Suprapubic skin (tissue), 4 donors: ENCODE results near the gene PKM.

Experiments used
- POLR2A ChIP-seq, 2 donors: fragments of 450-650 bp; IDR thresholded peaks; one replicate each; pipeline ENCODE4 v1.6.1; 2017; ENCODE audit warnings: antibody characterized with exemption in 2 of 2, mild to moderate bottlenecking in 2 of 2, moderate library complexity in 2 of 2
- POLR2AphosphoS5 ChIP-seq, 3 donors: sonication (generic); formaldehyde crosslinking; IDR thresholded peaks; one replicate each; pipeline ENCODE4 v1.6.1; 2017; ENCODE audit warnings: antibody characterized with exemption in 3 of 3
- TF ChIP-seq, protein P1 (sequence below), 2 donors: fragments of 200-600 bp in 1 of 2; fragments of 450-650 bp in 1 of 2; sonication (generic) in 1 of 2; IDR thresholded peaks; one replicate each; pipeline ENCODE4 v1.5.1; 2016 to 2019; ENCODE audit warnings: antibody characterized with exemption in 2 of 2, mild to moderate bottlenecking in 1 of 2, moderate library complexity in 1 of 2

DNA sequence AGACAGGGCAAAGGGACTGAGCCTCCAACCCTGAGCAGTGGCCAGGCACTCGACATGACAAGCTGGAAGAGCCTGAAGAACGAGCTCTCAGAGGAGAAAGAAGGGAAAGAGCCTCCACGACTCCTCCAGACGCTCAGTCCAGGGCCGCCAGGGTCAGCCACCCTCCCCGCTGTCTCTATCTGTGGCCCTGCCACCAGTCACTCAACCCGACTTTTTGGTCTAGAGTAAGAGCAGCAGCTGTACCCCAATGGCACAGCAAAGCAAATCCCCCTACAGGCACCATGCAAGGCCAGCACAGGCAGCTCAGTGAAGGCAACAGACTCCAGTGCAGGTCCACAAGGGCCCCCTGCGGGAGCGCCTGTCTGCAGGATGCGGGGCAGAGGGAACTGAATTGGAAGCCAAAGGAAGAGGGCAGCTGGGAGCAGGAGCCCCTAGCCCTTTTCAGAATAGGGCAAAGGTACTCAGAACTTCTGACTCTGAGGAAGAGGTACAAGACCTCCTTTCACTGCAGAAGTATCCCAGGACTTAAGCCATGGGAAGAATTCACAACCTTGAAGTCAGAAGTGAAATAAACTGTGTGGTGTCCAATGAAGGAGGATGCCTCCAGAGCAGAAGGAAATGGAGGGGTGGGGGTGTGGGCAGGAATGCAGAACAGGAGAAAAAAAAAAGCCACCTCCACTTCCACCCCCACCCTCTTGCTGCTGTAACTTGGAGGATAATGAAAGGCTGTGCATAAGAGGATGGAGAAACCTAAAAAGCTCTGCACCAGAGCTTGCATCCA, 24.9 kb downstream of the PKM start:
- TF ChIP-seq, protein P1, sequence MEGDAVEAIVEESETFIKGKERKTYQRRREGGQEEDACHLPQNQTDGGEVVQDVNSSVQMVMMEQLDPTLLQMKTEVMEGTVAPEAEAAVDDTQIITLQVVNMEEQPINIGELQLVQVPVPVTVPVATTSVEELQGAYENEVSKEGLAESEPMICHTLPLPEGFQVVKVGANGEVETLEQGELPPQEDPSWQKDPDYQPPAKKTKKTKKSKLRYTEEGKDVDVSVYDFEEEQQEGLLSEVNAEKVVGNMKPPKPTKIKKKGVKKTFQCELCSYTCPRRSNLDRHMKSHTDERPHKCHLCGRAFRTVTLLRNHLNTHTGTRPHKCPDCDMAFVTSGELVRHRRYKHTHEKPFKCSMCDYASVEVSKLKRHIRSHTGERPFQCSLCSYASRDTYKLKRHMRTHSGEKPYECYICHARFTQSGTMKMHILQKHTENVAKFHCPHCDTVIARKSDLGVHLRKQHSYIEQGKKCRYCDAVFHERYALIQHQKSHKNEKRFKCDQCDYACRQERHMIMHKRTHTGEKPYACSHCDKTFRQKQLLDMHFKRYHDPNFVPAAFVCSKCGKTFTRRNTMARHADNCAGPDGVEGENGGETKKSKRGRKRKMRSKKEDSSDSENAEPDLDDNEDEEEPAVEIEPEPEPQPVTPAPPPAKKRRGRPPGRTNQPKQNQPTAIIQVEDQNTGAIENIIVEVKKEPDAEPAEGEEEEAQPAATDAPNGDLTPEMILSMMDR (IDR thresholded peaks at IDR 0.05): no peak
- TF ChIP-seq POLR2AphosphoS5 (IDR thresholded peaks at IDR 0.05): no peak
- TF ChIP-seq POLR2A (IDR thresholded peaks at IDR 0.05): no peak
